Muscle of arm (tissue), 12 donors: Measurements from ENCODE around the gene EGFL6. TPM values are rescaled to one million over a fixed set of nuclear protein-coding genes. Genes with fewer than 3 reads are reported as not detected.

Experiments used
- polyA plus RNA-seq, 12 donors: library from polyadenylated mRNA; unstranded; fragments of 120-200 nt; gene quantifications; one replicate each; pipeline ENCODE4 v1.2.1, GENCODE V29; 2013; ENCODE audit not compliant: insufficient read length in 12 of 12

Gene EGFL6
- polyA plus RNA-seq, 12 donors: 59.9 to 149 (median 86.7) TPM; not detected in 1

Other genes with a start within 250 kb of the EGFL6 start
- not detected for gene ATXN3L, start 249.5 kb upstream of the EGFL6 start, polyA plus RNA-seq
- 1 to 10 TPM in 11 of 12 donors, not detected in 1; 4.1 to 7.2 (median 5.3) TPM for gene TCEANC, start 83.5 kb downstream of the EGFL6 start, polyA plus RNA-seq
- gene RAB9A, start 119.5 kb downstream of the EGFL6 start, polyA plus RNA-seq: 10 to 100 TPM in 11 of 12 donors, not detected in 1; 14.0 to 35.2 (median 21.0) TPM
- gene TRAPPC2, start 165.0 kb downstream of the EGFL6 start, polyA plus RNA-seq: 10 to 100 TPM in 9 of 12 donors, 1 to 10 TPM in 2, not detected in 1; 8.3 to 19.2 (median 14.4) TPM
- 10 to 100 TPM in 11 of 12 donors, not detected in 1; 15.1 to 46.0 (median 21.0) TPM for gene OFD1, start 165.1 kb downstream of the EGFL6 start, polyA plus RNA-seq
- 100 to 1,000 TPM in 1 of 12 donors, 10 to 100 TPM in 11; 15.8 to 392 (median 23.7) TPM for gene GPM6B, start 247.5 kb downstream of the EGFL6 start, polyA plus RNA-seq